ENCODE results near the gene WWOX. TPM values are rescaled to one million over a fixed set of nuclear protein-coding genes. Genes with fewer than 3 reads are reported as not detected.

Gene WWOX
- total RNA-seq, 6 experiments from 2014 or later = 13.0 to 24.3 (median 16.5) TPM

DNA sequence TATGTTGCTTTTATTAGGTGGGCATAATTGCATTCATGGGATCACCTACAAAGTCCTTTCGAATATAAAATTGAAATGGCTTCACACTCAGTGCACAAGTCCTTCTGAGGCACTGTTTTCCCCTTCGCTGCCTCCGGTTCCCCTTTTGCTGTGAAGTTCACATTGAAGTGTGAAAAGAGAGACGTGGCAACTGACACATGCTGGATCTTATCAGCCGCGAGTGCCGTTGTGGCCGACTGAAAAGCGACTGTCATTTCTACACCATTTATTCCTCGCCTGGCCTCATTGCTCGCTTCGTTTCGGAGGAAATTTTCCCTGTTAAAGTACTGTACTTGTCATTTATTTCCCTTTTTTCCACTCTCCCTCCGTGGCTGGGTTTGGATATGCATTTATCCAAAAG lies 1077.6 kb downstream of the WWOX start:
- no peak for DNase-seq
- ATAC-seq = peak in 1 of 4 donors; percentile 15
- no peak for TF ChIP-seq POLR2A (IDR thresholded peaks at IDR 0.05)
- H3K36me3 ChIP-seq = no peaks in the 10 kb centered on the region
- intact Hi-C loops (cut with DNase I) = no loop called here
- 65% methylated on average over 13 of the region's 14 CpGs for WGBS (ENCODE audit: insufficient coverage, low coverage, low lambda C conversion rate, missing lambda C conversion rate)
- no peak overlapping the region for H3K27ac ChIP-seq
- H3K27me3 ChIP-seq = no peaks in the 10 kb centered on the region
- no peaks in the 10 kb centered on the region for H3K9me3 ChIP-seq
- H3K4me1 ChIP-seq = no peaks in the 10 kb centered on the region
- H3K4me3 ChIP-seq = no peak overlapping the region

DNA sequence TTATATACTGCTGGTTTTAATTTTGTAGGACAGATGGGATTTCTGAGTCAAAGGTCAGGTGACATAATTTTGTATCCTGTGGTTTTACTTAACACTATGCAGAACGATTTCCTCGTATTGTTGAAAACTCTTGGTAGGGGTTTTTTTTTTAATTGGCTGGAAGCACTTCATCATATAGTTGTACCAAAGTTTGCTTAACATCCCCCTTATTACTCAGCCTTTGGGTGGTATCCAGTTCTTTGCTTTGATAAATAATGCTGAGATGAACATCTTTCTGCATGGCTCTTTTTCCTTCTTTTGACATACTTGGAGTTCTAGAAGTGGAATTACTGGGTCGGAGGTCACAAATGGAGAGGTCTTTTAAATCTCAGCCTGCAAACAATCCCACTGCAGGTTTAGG lies 1082.0 kb downstream of the WWOX start:
- H3K4me3 ChIP-seq = no peak overlapping the region
- H3K36me3 ChIP-seq = no peaks in the 10 kb centered on the region
- no peak for DNase-seq
- ATAC-seq = no peak
- no peaks in the 10 kb centered on the region for H3K4me1 ChIP-seq
- no peak overlapping the region for H3K27ac ChIP-seq
- no peaks in the 10 kb centered on the region for H3K27me3 ChIP-seq
- TF ChIP-seq POLR2A (IDR thresholded peaks at IDR 0.05) = no peak
- TF ChIP-seq, protein P1, sequence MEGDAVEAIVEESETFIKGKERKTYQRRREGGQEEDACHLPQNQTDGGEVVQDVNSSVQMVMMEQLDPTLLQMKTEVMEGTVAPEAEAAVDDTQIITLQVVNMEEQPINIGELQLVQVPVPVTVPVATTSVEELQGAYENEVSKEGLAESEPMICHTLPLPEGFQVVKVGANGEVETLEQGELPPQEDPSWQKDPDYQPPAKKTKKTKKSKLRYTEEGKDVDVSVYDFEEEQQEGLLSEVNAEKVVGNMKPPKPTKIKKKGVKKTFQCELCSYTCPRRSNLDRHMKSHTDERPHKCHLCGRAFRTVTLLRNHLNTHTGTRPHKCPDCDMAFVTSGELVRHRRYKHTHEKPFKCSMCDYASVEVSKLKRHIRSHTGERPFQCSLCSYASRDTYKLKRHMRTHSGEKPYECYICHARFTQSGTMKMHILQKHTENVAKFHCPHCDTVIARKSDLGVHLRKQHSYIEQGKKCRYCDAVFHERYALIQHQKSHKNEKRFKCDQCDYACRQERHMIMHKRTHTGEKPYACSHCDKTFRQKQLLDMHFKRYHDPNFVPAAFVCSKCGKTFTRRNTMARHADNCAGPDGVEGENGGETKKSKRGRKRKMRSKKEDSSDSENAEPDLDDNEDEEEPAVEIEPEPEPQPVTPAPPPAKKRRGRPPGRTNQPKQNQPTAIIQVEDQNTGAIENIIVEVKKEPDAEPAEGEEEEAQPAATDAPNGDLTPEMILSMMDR (IDR thresholded peaks at IDR 0.05) = no peak
- 54% methylated on average over 3 of the region's 3 CpGs for WGBS (ENCODE audit: insufficient coverage, low coverage, low lambda C conversion rate, missing lambda C conversion rate)
- intact Hi-C loops (cut with DNase I) = no loop called here
- no peaks in the 10 kb centered on the region for H3K9me3 ChIP-seq

DNA sequence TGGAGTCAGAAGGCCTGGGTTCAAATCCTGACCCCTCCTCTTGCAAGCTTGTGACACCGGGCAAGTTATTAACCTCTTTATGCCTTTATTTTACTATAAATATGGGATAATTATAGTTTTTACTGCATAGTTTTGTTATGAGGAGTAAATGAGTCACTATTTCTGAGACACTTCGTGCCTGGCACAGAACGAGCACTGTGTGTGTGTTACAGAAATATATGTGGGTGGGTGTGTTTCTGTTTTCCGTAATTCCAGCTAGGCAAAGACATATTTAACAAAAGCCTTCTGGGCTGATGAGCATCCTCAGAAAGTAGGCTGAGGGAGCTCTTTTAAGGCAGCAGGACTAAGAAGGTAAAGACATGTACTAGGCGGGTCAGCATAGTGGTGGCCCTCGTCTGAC lies 1083.2 kb downstream of the WWOX start:
- H3K4me3 ChIP-seq = no peak overlapping the region
- H3K27me3 ChIP-seq = no peaks in the 10 kb centered on the region
- no peaks in the 10 kb centered on the region for H3K9me3 ChIP-seq
- no peaks in the 10 kb centered on the region for H3K4me1 ChIP-seq
- no peak overlapping the region for H3K27ac ChIP-seq
- intact Hi-C loops (cut with DNase I) = no loop called here
- H3K36me3 ChIP-seq = no peaks in the 10 kb centered on the region
- ATAC-seq (no peak), DNase-seq (no peak)
- WGBS (ENCODE audit: insufficient coverage, low coverage, low lambda C conversion rate, missing lambda C conversion rate) = 79% methylated on average over 4 of the region's 6 CpGs
- no peak for TF ChIP-seq POLR2A (IDR thresholded peaks at IDR 0.05)
- TF ChIP-seq, protein P1 (IDR thresholded peaks at IDR 0.05) = no peak

DNA sequence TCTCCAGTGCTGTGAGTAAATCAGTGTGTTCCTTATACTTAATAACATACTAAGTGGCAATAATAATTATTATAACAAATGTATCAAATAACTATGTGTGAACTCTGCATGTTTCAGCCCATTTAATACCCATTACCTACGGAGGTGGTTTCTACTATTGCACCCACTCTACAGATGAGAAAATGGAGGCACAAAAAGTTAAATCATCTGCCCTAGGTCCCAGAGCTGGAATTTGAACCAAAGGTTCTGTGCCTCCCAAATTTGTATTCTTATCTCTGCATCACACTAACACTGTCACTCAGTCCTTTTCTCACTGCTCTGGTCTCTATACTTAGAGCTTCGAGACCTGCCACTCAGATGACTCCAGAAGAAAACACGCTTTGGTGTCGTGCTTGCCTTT lies 1084.1 kb downstream of the WWOX start:
- intact Hi-C loops (cut with DNase I) = no loop called here
- H3K9me3 ChIP-seq = no peaks in the 10 kb centered on the region
- 88% methylated on average over 4 of the region's 4 CpGs for WGBS (ENCODE audit: insufficient coverage, low coverage, low lambda C conversion rate, missing lambda C conversion rate)
- no peak overlapping the region for H3K27ac ChIP-seq
- H3K27me3 ChIP-seq = no peaks in the 10 kb centered on the region
- no peak overlapping the region for H3K4me3 ChIP-seq
- DNase-seq (no peak), ATAC-seq (no peak)
- no peak for TF ChIP-seq POLR2A (IDR thresholded peaks at IDR 0.05)
- TF ChIP-seq, protein P1 (IDR thresholded peaks at IDR 0.05) = no peak
- H3K4me1 ChIP-seq = no peaks in the 10 kb centered on the region
- H3K36me3 ChIP-seq = no peaks in the 10 kb centered on the region

DNA sequence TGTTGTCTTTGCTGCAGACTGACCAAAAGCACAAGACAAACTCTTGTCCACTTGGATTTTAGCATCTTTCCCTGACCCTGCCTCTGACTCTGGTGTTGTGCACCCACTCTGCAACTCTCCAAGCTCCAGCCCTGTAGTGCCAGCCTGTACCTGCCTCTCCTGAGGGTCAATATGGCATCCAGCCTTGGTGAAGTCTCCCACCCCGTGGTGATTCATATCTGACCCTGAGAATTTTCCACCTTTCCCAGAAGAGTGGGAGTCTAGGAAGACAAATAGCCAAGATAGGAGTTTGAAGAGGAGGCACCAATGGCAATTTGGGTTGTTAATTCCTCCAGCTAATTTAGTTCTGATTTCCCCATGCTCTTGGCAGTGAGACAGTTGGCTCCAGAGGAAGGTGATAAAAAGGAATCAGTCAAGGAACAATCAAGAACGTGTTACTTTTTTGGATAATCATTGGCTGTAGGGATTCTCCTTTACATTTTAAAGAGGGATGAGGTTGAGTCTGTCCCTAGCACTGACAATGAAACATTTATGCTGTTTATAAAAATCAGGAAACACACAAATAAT lies 1085.1 kb downstream of the WWOX start:
- DNase-seq = no peak
- H3K36me3 ChIP-seq = no peaks in the 10 kb centered on the region
- WGBS (ENCODE audit: insufficient coverage, low coverage, low lambda C conversion rate, missing lambda C conversion rate) = 45% methylated on average over 2 of the region's 2 CpGs
- TF ChIP-seq POLR2A (IDR thresholded peaks at IDR 0.05) = no peak
- TF ChIP-seq, protein P1 (IDR thresholded peaks at IDR 0.05) = no peak
- no peaks in the 10 kb centered on the region for H3K4me1 ChIP-seq
- H3K9me3 ChIP-seq = no peaks in the 10 kb centered on the region
- H3K27ac ChIP-seq = no peak overlapping the region
- intact Hi-C loops (cut with DNase I) = no loop called here
- no peaks in the 10 kb centered on the region for H3K27me3 ChIP-seq
- ATAC-seq = no peak
- no peak overlapping the region for H3K4me3 ChIP-seq

All from right lobe of liver (tissue), 6 donors.